Measurements from ENCODE around the gene SBF2.

SBF2 gene

GRCh38 chr11:9927670-9928069 lies 366.3 kb downstream of the SBF2 start:
- H3F3A ChIP-seq (ENCODE audit: insufficient read depth), result no peaks in the 10 kb centered on the region
- H3K9me3 ChIP-seq (ENCODE audit: insufficient read depth, low read length), result no peaks in the 10 kb centered on the region
- H3K27me3 ChIP-seq (ENCODE audit: low read length), result no peaks in the 10 kb centered on the region
- H3K36me3 ChIP-seq (ENCODE audit: low read length), result no peaks in the 10 kb centered on the region
- H2AFZ ChIP-seq (ENCODE audit: low read depth, low read length, severe bottlenecking), result no peak overlapping the region
- H3K4me2 ChIP-seq (ENCODE audit: low read depth, low read length, poor library complexity, severe bottlenecking), result no peak overlapping the region
- no peak overlapping the region for H3K4me3 ChIP-seq (ENCODE audit: insufficient read depth, low read length, poor library complexity, severe bottlenecking)
- TF ChIP-seq EZH2phosphoT487 (conservative IDR thresholded peaks at IDR 0.05; ENCODE audit: low read length) (no peak), CTCF (IDR thresholded peaks at IDR 0.05; ENCODE audit: insufficient read depth, low read length, poor library complexity, severe bottlenecking) (no peak)
- H3K79me2 ChIP-seq (ENCODE audit: insufficient read depth, low read length), result no peaks in the 10 kb centered on the region
- H3K9me2 ChIP-seq (replicated peaks; ENCODE audit: insufficient read depth, low read length), result no peaks in the 10 kb centered on the region
- no peak overlapping the region for H3K27ac ChIP-seq (ENCODE audit: low read depth, low read length)
- no peaks in the 10 kb centered on the region for H4K20me1 ChIP-seq (ENCODE audit: low read depth, low read length)
- no peak overlapping the region for H3K9ac ChIP-seq (ENCODE audit: low read length)

- H3F3A ChIP-seq (ENCODE audit: insufficient read depth), result no peaks in the 10 kb centered on the region
- H4K20me1 ChIP-seq (ENCODE audit: low read depth, low read length), result no peaks in the 10 kb centered on the region
- H3K79me2 ChIP-seq (ENCODE audit: insufficient read depth, low read length), result no peaks in the 10 kb centered on the region
- no peak overlapping the region for H2AFZ ChIP-seq (ENCODE audit: low read depth, low read length, severe bottlenecking)
- H3K27me3 ChIP-seq (ENCODE audit: low read length), result no peaks in the 10 kb centered on the region
- H3K9me2 ChIP-seq (replicated peaks; ENCODE audit: insufficient read depth, low read length), result no peaks in the 10 kb centered on the region
- no peak overlapping the region for H3K27ac ChIP-seq (ENCODE audit: low read depth, low read length)
- H3K36me3 ChIP-seq (ENCODE audit: low read length), result no peaks in the 10 kb centered on the region
- no peak overlapping the region for H3K4me2 ChIP-seq (ENCODE audit: low read depth, low read length, poor library complexity, severe bottlenecking)
- no peaks in the 10 kb centered on the region for H3K9me3 ChIP-seq (ENCODE audit: insufficient read depth, low read length)
- TF ChIP-seq CTCF (IDR thresholded peaks at IDR 0.05; ENCODE audit: insufficient read depth, low read length, poor library complexity, severe bottlenecking), result no peak
- TF ChIP-seq EZH2phosphoT487 (conservative IDR thresholded peaks at IDR 0.05; ENCODE audit: low read length), result no peak
- no peak overlapping the region for H3K9ac ChIP-seq (ENCODE audit: low read length)
- no peak overlapping the region for H3K4me3 ChIP-seq (ENCODE audit: insufficient read depth, low read length, poor library complexity, severe bottlenecking)
Observed at GRCh38 chr11:9923280-9923679, 370.7 kb downstream of the SBF2 start.

- no peak overlapping the region for H3K4me2 ChIP-seq (ENCODE audit: low read depth, low read length, poor library complexity, severe bottlenecking)
- H3K36me3 ChIP-seq (ENCODE audit: low read length), result no peaks in the 10 kb centered on the region
- no peaks in the 10 kb centered on the region for H3F3A ChIP-seq (ENCODE audit: insufficient read depth)
- H3K9ac ChIP-seq (ENCODE audit: low read length), result no peak overlapping the region
- no peaks in the 10 kb centered on the region for H3K27me3 ChIP-seq (ENCODE audit: low read length)
- H3K4me3 ChIP-seq (ENCODE audit: insufficient read depth, low read length, poor library complexity, severe bottlenecking), result no peak overlapping the region
- H2AFZ ChIP-seq (ENCODE audit: low read depth, low read length, severe bottlenecking), result no peak overlapping the region
- H4K20me1 ChIP-seq (ENCODE audit: low read depth, low read length), result no peaks in the 10 kb centered on the region
- no peak overlapping the region for H3K27ac ChIP-seq (ENCODE audit: low read depth, low read length)
- no peaks in the 10 kb centered on the region for H3K9me2 ChIP-seq (replicated peaks; ENCODE audit: insufficient read depth, low read length)
- H3K9me3 ChIP-seq (ENCODE audit: insufficient read depth, low read length), result no peaks in the 10 kb centered on the region
- TF ChIP-seq CTCF (IDR thresholded peaks at IDR 0.05; ENCODE audit: insufficient read depth, low read length, poor library complexity, severe bottlenecking), result no peak
- no peak for TF ChIP-seq EZH2phosphoT487 (conservative IDR thresholded peaks at IDR 0.05; ENCODE audit: low read length)
- no peaks in the 10 kb centered on the region for H3K79me2 ChIP-seq (ENCODE audit: insufficient read depth, low read length)
Observed at GRCh38 chr11:9922806-9923205, 371.2 kb downstream of the SBF2 start.

Measured in SU-DHL-6 (cell line).